ENCODE results near the gene HIPK1.
"Not testable (repeated sequence)": the region's sequence is repeated elsewhere in the genome, so short reads cannot be mapped to it uniquely, and the experiment has no call there.

HIPK1 gene

DNA sequence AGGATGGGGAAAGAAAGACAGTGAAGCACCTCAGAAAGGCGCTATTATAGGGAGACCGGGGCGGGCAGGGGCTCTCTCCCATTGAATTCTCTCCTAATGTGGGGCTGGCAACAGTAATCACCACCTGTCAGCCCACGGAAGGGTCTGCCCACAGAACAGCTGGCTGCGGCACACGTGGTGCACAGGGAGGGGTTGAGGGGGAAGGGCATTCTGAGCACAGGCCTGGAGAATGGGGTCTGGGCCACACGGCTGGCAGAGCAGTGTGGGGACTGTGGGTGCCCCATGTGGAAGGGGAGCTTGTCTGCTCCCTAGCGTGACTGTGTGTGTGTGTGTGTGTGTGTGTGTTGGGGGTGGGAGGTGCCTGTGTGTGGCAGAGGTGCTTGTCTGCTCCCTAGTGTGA lies 54.3 kb downstream of the HIPK1 start:
- no peak for DNase-seq

DNA sequence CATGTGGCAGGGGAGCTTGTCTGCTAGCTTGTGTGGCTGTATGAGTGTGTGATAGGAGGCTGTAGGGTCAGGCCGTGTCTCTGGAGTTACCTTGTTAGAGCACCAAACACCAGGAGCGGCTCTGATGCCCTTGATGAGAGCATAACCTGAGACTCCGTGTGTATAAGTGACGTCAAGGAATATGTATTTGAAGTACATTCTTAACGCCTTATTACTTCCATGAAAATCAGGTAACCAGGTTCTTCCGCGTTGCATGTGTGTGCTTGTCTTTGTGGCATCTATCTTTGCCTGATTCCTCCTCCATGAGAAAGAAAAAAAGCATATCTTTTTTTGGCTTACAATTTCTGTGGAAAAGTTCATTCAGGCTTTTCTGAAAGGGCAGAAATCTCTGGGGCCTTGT lies 54.7 kb downstream of the HIPK1 start:
- no peak for DNase-seq

DNA sequence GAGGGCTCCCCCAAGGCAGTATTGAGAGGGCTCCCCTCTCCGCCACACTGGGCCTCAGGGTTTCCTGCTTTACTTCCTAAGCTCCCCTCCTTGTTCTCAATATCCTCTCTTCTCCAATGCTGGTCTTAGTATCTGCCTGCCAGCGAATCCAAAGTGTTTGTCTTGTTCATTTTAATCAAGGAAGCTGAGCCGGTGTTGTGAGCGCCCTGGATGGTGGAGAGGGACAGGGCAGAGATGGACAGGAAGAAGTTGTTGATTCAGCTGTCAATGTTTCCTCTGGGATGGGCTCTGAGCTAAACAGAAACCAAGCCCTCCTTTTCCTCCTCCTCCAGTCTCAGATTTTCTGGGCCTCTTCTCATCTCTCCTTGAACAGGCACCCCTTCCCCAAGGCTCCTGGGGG lies 55.6 kb downstream of the HIPK1 start:
- DNase-seq, result no peak

DNA sequence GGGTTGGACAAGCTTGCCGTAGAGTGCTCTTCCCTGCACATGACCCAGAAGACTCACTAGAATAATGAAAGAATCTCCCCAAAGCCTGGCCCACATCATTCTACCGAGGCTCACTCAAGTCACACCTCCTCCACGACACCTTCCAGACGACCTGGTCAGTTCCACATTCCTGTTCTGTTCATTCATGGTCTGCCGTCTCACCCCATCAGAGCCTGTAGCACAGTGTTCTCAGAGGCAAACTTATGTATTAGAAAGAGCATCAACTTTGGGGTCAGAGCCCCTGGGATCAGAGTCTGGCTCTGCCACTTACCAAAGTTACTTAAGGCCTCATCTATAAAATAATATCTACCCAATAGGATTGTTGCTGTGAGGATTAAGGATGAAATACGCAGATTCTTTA lies 57.7 kb downstream of the HIPK1 start:
- DNase-seq, result no peak

DNA sequence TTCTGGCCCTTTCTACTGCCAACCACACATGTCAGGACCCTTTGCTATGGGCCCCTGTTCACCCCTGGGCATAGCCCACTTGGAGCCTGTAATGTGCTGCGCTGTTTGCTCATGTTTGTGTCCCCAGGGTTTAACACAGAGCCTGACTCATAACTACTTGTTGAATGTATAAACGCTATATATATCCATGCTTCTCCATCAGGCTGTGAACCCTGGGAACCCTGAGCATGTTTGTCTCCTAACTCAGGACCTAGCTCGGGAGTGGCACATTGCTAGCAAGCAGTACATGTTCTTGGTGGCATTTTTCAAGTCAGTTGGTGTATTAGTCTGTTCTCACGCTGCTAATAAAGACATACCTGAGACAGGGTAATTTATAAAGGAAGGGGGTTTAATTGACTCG lies 58.1 kb downstream of the HIPK1 start:
- no peak for DNase-seq

DNA sequence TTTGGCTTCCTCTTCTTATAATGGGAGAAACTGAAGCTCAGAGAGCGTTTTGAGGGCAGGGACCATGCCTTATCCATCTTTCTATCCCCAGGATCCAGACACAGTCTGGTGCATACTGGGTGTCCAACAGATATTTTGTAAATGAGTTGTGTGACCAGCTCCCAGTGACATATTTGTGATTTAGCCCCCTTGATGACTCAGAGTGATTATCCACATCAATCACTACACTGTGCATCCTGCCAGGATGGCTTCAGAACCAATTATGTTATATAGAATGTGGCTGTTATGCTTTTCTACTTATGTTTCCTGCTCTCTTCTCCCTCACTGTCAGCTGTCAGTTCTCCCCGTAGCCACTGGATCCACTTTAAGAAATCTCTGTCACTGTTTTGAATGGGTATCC lies 61.4 kb downstream of the HIPK1 start:
- DNase-seq, result peak; percentile 46

DNA sequence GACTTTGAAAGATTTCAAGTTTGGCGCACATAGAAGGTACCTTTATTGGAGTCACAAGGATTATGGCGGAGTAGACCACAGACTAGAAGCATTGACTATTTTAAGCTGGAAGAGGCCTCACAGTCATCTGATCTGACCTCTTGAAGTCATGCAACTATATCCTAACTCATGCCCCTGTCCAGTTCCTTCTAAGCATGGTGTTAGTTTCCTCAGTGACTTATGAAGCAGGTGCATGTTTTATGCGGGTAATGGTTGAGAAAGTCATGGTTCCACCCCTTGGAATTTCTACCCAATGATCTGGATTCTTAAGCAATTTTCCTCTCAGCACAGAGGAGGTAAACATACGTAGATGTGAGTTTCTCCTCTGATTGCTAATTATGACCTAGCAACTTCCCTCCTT lies 61.8 kb downstream of the HIPK1 start:
- DNase-seq, result no peak

DNA sequence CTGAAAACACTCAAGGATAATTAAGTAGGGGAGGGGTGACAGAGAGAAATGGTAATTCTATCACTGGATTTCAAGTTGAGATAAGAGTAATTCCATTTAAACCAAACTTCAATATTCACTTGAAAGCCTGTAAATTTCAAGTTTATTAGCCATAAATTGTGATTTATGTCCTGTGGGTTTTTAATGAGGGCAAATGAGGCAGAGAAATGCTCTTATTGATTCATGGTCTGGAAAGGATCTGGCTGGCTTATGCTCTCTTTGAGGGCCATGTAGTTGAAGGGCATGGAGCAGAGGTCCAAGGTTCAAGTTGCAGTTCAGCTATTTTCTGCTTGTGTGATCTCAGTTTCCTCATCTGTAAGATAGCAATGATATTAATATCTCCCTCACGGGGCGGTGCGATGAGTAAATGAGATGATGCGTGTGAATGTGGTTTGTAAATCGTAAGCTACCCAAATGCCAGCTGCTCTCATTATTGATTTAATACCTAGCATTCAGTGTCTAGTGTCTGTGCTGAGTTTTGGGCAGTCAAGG lies 62.4 kb downstream of the HIPK1 start:
- DNase-seq, result peak; percentile 43

DNA sequence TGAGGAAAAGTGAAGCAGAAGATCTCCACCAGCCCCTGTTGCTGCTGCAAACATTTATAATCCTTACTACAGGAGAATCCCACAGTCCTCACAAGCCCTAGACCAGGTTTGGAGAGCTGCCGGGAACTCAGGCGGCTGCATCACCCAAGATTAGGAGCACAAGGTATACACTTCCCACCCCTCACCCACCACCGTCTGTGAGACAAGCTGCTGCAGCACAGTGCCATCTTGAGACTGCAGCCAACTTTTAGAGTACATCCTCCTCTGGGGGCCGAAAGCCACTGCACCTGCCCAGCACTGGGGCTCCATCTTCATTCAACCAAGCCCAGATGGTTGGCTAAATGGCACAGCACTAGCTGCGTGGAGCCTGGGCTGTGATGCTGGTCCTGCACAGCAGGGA lies 63.9 kb downstream of the HIPK1 start:
- peak; percentile 65 for DNase-seq

DNA sequence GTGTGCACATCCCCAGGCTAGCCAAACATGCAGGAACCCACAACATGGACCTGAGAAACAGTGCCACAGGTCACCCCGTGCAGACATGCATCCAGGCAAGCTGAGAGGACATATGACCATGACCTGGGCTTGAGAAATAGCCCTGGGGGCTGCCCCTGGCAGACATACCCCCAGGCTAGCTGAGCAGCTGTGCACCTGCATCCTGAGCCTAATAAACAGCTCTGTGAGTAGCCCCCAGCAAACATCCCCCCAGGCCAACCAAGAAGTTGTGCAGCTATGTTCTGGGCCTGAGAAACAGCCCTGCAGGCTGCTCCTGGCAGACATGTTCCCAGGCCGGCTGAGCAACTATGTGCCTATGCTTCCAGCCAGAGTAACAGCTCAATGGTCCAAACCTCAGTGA lies 64.6 kb downstream of the HIPK1 start:
- DNase-seq, result no peak

DNA sequence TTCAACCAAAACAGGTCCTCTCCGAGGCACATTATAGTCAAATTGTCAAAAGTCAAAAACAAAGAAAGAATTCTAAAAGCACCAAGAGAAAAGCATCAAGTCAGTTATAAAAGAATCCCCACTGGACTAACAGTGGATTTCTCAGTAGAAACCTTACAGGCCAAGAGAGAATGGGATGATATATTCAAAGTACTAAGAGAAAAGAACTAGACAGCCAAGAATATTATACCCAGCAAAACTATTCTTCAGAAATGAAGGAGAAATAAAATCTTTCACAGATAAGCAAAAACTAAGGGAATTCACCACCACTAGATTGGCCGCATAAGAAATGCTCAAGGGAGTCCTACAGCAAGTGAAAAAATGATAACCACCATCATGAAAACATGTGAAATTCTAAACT lies 66.3 kb downstream of the HIPK1 start:
- DNase-seq, result no peak

DNA sequence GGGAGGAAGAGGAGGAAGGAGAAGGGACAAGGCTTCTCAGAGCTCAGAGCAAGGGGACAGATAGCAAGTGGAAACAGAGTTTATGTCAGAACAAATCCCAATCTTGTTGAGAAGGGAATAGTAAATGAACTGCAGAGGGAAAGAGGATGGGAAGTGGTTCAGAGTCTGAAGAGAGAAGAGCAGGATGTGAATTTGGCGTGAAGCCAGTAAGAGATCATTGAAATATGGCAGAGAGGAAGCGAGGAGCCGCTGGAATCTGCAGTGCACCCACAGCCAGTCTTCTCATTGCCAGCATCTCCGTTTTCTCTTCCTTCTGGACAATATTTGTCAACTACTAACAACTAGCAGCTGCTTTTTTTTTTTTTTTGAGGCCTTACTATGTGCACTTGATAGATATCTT lies 69.2 kb downstream of the HIPK1 start:
- DNase-seq, result peak; percentile 18

DNA sequence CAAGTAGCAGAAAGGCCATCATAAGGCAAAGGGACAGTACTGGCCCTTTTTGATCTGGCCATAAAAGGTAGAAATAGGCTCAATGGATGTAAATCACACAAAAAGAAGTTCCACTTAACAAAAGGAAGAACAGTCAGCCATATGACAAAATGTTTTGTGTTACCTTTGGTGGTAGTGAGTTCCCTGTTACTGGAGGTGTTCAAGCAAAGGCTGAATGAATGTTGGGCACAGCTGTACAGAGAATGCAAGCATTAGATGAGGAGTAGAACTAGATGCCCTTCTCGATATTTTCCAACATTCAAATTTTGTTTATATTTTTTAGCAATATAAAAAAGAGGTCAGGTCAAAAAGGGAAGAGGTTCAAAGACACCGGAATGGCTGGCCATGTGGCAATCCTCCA lies 70.1 kb downstream of the HIPK1 start:
- no peak for DNase-seq

DNA sequence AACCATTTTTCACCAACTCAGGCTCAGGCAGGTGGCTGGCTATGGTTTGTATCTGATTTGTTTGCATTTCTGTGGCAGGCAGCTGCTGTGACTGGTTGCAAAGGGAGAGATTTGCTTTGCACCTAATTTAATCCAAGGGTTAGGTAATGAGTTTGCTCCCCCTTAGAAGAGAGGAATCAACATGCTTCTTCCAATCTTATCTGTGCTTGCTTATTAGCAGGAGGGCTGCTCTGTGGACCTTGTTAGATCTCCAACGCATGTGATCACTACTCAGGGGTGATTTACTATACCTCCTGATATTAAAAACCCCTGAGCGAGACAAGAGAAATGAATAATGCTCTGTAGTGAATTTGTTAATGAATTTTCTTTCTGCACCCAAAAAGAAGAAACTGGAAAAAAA lies 70.7 kb downstream of the HIPK1 start:
- DNase-seq, result no peak

DNA sequence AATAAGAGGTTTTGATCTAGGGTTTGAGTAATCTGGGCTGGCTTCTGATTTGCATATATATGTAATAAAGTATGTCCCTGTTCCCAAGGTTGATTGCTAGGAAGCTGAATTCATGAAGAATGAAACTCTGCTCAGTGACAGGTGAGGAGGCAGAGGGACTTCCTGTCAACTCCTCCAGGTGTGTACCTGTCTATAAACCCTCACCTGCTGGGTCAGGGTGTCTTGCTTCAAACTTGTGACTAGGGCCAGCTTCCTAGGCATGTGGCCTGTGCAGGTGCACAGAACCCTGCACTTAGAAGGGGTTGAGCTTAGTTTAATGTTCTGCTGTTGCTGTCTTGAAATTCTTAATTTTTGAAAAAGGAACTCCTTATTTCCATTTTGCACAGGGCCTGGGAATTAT lies 71.3 kb downstream of the HIPK1 start:
- DNase-seq, result no peak

DNA sequence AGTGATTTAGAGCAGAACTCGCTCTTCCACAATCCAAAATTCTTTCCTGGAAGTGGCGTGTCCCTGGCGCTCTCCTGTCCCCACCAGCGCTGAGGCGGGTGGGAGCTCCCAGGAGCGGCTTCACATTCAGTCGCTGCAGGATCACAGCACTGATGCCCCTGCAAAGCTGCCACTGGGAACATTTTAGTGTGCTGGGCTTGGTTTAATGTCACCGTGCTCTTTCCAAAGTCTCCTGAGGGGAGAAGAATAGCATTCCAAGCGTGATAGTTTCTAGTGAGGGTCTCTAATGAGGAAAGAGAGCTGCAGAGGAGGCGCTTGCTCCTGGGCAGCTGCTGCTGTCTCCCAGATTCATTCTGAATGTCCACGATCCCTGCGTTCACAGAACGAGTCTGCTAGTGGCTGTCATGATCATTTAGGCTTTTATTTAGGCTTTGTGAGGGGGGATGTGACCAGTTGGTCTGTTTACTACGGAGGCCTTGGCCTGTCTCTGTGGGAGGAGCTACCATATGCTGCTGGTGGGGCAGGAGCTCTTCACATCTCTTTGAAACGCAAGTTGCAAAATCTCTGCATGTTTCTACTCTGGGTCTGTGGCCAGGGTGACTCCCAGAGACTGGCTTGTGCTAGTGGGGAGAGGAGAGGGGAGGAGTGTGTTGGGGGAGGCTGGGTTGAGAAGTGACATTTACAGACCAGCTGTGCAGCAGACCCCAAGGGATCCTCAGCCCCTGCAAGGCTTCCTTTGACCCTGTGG lies 73.5 kb downstream of the HIPK1 start:
- no peak for DNase-seq

DNA sequence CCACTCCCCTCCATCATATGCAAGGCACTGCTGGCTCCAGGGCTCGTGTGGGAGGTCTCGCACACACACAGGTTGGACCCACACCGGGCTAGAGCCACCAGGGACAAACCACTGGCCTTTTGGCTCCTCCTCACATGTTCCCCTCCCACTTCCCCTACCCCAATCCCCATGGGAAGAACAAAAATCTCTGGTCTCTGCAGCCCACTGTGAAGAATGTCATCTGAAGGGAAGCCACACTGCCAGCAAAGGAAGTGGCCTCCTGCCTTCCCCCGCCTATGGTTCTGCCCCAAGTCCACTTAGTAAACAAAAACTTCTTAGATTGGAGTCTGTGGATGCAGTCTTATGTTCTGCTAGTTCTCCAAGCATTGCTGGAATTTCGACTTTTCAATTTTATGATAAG lies 74.3 kb downstream of the HIPK1 start:
- no peak for DNase-seq

DNA sequence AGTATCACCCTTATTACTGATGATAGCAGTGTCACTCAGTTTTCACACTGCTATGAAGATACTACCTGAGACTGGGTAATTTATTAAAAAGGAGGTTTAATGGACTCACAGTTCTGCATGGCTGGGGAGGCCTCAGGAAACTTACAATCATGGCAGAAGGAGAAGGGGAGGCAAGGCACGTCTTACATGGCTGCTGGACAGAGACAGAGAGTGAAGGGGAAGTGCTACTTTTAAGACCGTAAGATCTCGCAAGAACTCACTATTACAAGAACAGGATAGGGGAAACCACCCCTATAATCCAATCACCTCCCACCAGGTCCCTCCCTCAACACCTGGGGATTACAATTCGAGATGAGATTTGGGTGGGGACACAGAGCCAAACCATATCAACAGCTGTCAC lies 77.7 kb downstream of the HIPK1 start:
- DNase-seq, result not testable (repeated sequence)

DNA sequence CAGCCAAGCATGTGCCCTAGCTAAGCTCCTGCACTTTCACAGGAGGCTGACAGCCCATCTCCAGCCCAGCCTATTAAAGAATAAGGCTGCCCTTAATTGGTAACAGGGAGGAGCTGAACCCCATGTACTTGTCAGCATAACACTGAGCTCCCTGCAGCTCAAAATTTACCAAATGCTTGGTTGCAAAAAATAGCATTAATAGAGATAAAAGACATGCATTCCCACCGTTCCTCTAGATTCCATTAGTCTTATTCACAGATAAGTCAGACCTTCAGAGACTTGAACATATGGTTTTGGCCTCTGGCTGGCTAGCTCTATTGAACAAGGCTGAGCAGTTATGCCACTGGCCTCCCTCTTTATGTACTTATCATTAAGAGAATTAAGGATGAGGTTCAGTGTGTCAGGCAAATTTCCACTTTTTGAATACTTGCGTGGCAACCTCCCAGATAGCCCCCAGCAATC lies 79.4 kb downstream of the HIPK1 start:
- no peak for DNase-seq

DNA sequence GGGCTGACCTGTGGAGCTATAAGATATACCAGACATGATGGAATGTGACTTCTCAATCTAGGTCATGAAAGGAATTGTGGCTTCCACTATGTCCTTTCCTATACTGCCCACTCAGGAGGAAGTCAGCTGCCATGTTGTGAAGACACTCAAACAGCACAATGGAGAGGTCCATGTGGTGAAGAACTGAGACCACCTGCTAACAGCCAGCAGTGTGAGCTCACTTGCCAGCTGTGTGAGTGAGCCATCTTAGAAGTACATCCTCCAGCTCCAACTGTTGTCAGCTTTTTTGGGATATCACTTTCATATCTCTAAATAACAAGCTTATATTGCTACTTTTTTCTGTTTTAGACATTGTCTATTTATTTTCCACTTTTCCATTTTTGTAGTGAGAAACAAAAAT lies 79.9 kb downstream of the HIPK1 start:
- DNase-seq, result no peak

DNA sequence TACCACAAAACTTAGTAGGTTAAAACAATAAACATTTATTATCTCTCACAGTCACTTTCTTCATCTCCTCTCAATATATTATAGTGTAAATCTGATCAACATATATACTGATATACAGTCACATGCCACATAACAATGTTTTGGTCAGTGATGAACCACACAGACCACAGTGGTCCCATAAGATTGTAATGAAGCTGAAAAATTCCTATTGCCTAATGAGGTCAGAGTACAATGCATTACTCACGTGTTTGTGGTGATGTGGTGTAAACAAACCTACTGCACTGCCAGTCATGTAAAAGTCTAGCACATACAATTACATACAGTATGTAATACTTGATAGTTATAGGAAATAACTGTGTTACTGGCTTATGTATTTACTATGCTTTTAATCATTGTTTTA lies 80.3 kb downstream of the HIPK1 start:
- no peak for DNase-seq

DNA sequence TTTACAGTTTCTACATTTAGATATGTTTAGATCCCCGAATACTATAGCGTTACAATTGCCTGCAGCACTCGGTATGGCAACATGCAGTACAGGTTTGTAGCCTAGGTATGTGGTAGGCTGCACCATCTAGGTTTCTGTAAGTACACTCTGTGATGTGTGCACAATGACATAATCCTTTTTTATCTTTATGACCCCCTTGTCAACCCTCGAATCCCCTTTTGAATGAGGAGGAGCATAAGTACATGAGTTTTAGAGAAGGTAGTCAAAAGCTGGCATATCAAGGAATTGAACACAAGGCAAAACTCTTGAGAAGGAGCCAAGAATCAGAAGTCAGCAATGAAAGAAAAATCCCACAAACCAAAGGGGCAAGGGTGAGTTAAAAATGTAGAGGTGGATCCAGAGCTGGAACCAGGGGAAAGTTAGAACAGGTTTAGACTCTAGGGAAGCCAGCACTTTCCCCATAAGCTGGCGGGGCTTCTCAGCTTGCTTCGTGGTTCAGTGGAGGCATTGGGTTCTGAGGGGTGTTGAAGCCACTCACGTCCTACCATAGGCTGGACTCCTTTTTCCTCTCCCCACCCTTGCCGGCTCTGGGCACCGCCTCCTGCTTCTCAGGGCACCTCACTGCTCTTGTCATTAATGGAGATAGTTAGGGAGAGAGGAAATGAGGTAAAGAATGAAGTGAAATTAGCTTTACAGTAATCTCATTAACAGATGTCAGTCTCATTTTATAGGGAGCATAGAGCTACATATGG lies 81.5 kb downstream of the HIPK1 start:
- DNase-seq, result no peak

DNA sequence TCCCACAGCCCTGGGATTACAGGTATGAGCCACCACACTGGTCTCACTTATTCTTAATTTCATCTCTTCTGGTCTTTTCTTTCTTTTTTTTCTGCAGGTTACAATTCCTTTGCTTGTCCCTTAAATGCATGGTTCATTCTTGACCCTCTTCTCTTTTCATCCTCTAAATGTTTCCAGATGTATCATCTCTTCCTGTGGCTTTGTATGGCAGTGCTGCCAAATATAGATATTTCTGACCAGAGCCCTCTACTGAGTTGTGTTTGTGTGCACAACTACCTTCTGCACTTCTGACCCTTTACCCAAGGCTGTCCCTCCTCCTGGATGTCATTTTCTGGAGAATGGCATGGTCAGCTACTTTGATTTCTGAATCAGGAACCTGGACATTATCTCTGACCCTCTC lies 82.7 kb downstream of the HIPK1 start:
- DNase-seq, result no peak

DNA sequence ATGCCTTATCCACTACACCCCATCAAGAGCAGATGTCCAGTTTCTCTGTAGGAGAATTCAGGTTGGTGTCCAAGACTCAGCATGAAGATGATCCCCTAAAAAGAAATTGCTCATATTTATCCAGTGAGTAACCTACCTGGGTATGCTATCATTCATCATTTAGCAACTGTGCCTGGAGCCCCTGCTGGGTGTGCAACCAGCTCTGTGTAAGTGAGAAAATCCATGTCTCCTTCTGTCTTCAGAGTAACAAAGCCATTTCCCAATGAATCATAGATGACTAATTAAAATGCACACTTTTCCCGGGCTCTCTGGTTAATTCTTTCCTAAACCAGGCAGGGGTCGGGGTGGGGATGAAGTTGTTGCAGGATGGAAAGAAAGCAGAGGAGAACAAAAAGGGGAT lies 86.0 kb downstream of the HIPK1 start:
- no peak for DNase-seq
